LNCAP (cell line): ENCODE data around the gene GPS2.

Source experiments
- TF ChIP-seq, protein P1 (sequence below): fragments of 450-650 bp; IDR thresholded peaks from 2 replicates; pipeline ENCODE4 v1.5.1; 2017; ENCODE audit warnings: mild to moderate bottlenecking

GPS2 gene, protein sequence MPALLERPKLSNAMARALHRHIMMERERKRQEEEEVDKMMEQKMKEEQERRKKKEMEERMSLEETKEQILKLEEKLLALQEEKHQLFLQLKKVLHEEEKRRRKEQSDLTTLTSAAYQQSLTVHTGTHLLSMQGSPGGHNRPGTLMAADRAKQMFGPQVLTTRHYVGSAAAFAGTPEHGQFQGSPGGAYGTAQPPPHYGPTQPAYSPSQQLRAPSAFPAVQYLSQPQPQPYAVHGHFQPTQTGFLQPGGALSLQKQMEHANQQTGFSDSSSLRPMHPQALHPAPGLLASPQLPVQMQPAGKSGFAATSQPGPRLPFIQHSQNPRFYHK

DNA sequence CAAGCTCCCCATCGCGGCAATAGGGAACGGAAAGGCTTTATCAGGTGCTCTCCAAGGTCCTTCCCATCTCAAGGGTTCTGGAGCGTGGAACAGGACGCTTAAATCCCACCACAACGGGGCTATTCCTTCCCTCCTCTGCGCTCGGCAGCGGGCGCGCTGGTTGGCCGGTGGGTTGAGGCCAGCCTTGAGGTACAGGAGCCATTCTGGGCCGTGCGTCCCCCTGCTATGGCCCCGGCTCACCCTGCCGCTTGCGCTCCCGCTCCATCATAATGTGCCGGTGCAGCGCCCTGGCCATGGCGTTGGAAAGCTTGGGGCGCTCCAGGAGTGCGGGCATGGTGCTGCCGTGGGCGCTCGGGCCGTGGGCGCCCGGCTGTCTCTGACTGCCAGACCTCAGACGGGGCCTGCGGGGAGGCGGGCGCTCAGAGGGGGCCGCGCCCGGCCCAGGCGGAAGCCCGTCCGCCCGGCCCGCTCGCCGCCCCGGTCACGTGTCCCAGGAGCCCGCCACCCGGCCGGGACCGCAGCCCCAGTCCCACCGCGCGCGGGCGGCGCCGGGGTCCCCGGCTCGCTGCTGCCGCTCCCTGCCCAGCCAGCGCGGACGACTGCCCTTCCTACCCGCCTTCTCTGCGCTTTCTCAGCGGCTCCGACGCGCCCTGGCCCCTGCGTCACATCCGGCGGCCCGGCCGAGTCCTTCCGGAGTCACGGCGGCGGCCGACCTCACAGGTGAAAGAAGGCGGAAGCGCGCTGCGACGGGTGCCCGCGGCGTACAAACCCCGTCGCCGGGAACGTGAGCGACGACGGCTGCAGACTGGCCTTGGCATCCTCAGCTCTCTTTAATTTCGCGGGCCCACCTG lies at the start of gene GPS2:
Gene GPS2 (minus strand): TSS at position 642 of the 851 bp plus-strand sequence. CDS start 308 bp downstream, at position 334.
- TF ChIP-seq, protein P1, sequence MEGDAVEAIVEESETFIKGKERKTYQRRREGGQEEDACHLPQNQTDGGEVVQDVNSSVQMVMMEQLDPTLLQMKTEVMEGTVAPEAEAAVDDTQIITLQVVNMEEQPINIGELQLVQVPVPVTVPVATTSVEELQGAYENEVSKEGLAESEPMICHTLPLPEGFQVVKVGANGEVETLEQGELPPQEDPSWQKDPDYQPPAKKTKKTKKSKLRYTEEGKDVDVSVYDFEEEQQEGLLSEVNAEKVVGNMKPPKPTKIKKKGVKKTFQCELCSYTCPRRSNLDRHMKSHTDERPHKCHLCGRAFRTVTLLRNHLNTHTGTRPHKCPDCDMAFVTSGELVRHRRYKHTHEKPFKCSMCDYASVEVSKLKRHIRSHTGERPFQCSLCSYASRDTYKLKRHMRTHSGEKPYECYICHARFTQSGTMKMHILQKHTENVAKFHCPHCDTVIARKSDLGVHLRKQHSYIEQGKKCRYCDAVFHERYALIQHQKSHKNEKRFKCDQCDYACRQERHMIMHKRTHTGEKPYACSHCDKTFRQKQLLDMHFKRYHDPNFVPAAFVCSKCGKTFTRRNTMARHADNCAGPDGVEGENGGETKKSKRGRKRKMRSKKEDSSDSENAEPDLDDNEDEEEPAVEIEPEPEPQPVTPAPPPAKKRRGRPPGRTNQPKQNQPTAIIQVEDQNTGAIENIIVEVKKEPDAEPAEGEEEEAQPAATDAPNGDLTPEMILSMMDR = no peak

DNA sequence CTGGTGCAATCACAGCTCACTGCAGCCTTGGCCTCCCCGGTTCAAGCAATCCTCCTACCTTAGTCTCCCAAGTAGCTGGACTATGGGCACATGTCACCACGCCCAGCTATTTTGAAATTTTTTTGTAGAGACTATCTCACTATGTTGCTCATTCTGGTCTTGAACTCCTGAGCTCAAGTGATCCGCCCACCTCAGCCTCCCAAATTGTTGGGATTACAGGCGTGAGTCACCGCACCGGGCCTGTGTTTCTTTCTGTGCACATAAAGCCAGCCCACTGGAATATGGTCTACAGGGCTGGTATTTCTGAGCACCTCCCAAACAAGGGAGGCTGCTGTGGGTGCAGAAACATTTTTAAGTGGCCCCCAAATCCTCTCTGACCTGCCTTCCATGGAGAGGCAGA lies 48.2 kb upstream of the GPS2 start:
- TF ChIP-seq, protein P1 = no peak

DNA sequence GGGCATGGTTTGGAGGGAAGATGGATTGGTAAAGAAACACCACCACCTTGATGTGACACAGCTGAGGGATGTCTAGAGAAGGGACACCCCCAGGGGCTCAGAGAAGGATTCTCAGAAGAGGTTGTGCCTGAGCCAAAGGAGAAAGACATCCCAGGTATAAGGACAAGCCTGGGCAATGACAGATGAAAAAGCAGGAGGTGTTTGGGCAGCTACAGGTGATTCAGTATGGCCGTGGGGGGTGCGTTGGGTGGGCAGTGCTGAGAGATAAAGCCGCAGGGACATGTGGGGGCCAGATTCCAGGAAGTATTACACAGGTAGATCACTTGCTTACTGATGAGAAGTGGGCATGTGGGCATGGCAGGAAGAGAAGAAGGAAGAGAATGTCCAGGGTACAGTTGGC lies 46.7 kb upstream of the GPS2 start:
- TF ChIP-seq, protein P1 = no peak

DNA sequence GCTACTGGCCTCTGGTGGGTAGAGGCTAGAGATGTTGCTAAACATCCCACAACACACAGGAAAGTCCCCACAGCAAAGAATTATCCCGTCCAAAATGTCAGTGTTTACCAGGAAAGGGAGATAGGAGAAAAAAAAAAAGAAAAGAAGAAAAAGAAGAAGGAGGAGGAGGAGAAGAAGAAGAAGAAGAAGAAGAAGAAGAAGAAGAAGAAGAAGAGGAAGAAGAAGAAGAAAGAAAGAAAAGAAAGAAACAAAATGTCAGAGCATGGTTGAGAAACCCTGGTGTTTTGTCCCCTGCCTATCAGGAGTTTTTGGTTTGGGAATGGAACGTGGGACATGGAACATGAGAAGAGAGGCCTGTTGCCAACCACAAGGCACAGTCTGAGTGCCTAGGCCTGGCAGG lies 42.2 kb upstream of the GPS2 start:
- TF ChIP-seq, protein P1 = no peak

DNA sequence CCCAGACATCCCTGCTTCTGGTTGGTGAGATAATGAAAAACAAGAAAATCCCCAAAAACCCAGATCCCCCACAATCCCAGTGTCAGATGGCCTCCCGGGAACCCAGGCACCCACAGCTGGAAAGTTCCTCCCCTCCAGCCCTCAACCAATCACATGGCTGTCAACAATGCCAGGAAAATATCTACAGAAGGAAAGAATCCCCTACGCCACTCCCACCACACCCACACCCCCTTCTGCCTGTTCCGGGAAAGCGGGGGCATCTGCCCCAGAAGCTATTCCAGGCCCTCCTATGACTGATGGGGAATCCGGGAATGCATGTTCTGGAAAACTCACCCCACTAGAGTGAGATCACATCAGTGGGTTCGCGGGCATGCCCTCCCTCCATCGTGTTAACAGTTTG lies 41.6 kb upstream of the GPS2 start:
- TF ChIP-seq, protein P1 = no peak

DNA sequence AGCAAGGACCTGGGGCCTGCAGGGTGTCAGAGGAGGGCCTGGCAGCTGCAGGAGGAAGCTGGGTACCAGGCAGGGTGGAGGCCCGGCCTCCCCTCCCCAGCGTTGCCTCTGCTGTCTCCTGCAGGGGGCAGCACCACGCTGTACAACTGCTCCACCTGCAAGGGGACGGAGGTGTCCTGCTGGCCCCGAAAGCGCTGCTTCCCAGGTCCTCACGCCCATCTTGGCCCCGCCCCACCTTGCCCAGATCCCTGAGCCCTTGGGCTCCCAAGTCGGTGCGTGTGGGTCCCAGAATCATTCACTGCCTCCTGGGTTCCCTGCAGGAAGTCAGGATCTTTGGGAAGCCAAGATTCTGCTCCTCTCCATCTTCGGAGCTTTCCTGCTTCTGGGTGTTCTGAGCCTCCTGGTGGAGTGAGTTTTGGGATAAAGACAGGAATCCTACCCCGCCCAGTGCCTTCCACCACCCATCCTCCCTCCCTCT lies 41.0 kb upstream of the GPS2 start:
- TF ChIP-seq, protein P1 = peak; percentile 66

DNA sequence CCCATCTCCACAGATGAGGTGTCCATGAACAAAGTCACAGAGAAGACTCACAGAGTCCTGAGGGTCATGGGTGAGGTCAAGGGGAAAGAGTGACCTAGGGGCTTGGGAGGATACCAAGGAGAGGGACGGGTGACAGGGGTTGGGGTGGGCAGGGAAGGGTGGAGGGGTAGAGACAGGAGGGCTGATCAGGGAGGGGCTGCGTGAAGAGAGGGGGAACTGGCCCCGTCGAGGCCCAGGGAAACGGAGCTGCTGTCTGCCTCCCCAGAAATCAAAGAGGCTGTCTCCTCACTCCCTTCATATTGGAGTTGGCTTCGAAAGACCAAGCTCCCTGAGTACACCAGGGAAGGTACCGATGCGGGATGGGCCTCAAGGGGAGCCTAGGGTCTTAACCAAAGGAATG lies 40.4 kb upstream of the GPS2 start:
- TF ChIP-seq, protein P1 = no peak
